ENCODE measurements around the gene PLXDC2.
A peak's percentile ranks its signal among the peaks of the same experiment; 100 is the strongest.
"Not testable (repeated sequence)": the region's sequence is repeated elsewhere in the genome, so short reads cannot be mapped to it uniquely, and the experiment has no call there.

Gene PLXDC2

GRCh38 chr10:20132816-20133215 lies 316.6 kb downstream of the PLXDC2 start:
- no peak for DNase-seq

- DNase-seq = no peak
These were observed 317.5 kb downstream of the PLXDC2 start for GRCh38 chr10:20133669-20134189.

- no peak for DNase-seq
These were observed 326.1 kb downstream of the PLXDC2 start for GRCh38 chr10:20142311-20142710.

- no peak for DNase-seq
These were observed 328.0 kb downstream of the PLXDC2 start for GRCh38 chr10:20144268-20144667.

- DNase-seq = no peak
These were observed 329.8 kb downstream of the PLXDC2 start for GRCh38 chr10:20146004-20146403.

GRCh38 chr10:20147684-20148083 lies 331.5 kb downstream of the PLXDC2 start:
- DNase-seq = no peak

- no peak for DNase-seq
These were observed 340.3 kb downstream of the PLXDC2 start for GRCh38 chr10:20156511-20156910.

- no peak for DNase-seq
These were observed 341.1 kb downstream of the PLXDC2 start for GRCh38 chr10:20157314-20157713.

- no peak for DNase-seq
These were observed 341.9 kb downstream of the PLXDC2 start for GRCh38 chr10:20158086-20158485.

- DNase-seq = no peak
These were observed 345.9 kb downstream of the PLXDC2 start for GRCh38 chr10:20162123-20162522.

- DNase-seq = no peak
These were observed 350.0 kb downstream of the PLXDC2 start for GRCh38 chr10:20166096-20166675.

- DNase-seq = no peak
These were observed 354.4 kb downstream of the PLXDC2 start for GRCh38 chr10:20170661-20171060.

GRCh38 chr10:20173046-20173445 lies 356.8 kb downstream of the PLXDC2 start:
- no peak for DNase-seq

GRCh38 chr10:20175719-20176118 lies 359.5 kb downstream of the PLXDC2 start:
- no peak for DNase-seq

- no peak for DNase-seq
These were observed 364.5 kb downstream of the PLXDC2 start for GRCh38 chr10:20180766-20181165.

GRCh38 chr10:20181434-20181833 lies 365.2 kb downstream of the PLXDC2 start:
- DNase-seq = peak in 4 of 14 donors; percentile 2 to 12 (median 7)

- no peak for DNase-seq
These were observed 368.9 kb downstream of the PLXDC2 start for GRCh38 chr10:20185116-20185515.

- not testable (repeated sequence) for DNase-seq
These were observed 375.2 kb downstream of the PLXDC2 start for GRCh38 chr10:20191392-20191791.

GRCh38 chr10:20195076-20195475 lies 378.8 kb downstream of the PLXDC2 start:
- no peak for DNase-seq

- no peak for DNase-seq
These were observed 384.5 kb downstream of the PLXDC2 start for GRCh38 chr10:20200758-20201157.

GRCh38 chr10:20202337-20202736 lies 386.1 kb downstream of the PLXDC2 start:
- no peak for DNase-seq

- DNase-seq = no peak
These were observed 391.4 kb downstream of the PLXDC2 start for GRCh38 chr10:20207653-20208052.

- not testable (repeated sequence) for DNase-seq
These were observed 392.9 kb downstream of the PLXDC2 start for GRCh38 chr10:20209098-20209497.

- no peak for DNase-seq
These were observed 399.4 kb downstream of the PLXDC2 start for GRCh38 chr10:20215547-20216152.
